Measurements from ENCODE around the gene MKRN1.

GRCh38 chr7:140521421-140521820 lies 42.1 kb upstream of the MKRN1 start:
- TF ChIP-seq, protein P1, sequence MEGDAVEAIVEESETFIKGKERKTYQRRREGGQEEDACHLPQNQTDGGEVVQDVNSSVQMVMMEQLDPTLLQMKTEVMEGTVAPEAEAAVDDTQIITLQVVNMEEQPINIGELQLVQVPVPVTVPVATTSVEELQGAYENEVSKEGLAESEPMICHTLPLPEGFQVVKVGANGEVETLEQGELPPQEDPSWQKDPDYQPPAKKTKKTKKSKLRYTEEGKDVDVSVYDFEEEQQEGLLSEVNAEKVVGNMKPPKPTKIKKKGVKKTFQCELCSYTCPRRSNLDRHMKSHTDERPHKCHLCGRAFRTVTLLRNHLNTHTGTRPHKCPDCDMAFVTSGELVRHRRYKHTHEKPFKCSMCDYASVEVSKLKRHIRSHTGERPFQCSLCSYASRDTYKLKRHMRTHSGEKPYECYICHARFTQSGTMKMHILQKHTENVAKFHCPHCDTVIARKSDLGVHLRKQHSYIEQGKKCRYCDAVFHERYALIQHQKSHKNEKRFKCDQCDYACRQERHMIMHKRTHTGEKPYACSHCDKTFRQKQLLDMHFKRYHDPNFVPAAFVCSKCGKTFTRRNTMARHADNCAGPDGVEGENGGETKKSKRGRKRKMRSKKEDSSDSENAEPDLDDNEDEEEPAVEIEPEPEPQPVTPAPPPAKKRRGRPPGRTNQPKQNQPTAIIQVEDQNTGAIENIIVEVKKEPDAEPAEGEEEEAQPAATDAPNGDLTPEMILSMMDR (IDR thresholded peaks at IDR 0.05; ENCODE audit: low read depth, low read length, missing input control): no peak
- TF ChIP-seq RAD21 (IDR thresholded peaks at IDR 0.05) (no peak), RXRA (IDR thresholded peaks at IDR 0.05) (no peak), HNF4G (IDR thresholded peaks at IDR 0.05) (no peak), EGR1 (IDR thresholded peaks at IDR 0.05; ENCODE audit: low read depth in 2 of 2) (no peak), ATF3 (IDR thresholded peaks at IDR 0.05) (no peak), HNF4A (conservative IDR thresholded peaks at IDR 0.05) (no peak), YY1 (IDR thresholded peaks at IDR 0.05) (no peak), TAF1 (conservative IDR thresholded peaks at IDR 0.05) (no peak), FOXA2 (IDR thresholded peaks at IDR 0.05) (no peak), JUND (IDR thresholded peaks at IDR 0.05) (no peak)
- TF ChIP-seq, protein P2, sequence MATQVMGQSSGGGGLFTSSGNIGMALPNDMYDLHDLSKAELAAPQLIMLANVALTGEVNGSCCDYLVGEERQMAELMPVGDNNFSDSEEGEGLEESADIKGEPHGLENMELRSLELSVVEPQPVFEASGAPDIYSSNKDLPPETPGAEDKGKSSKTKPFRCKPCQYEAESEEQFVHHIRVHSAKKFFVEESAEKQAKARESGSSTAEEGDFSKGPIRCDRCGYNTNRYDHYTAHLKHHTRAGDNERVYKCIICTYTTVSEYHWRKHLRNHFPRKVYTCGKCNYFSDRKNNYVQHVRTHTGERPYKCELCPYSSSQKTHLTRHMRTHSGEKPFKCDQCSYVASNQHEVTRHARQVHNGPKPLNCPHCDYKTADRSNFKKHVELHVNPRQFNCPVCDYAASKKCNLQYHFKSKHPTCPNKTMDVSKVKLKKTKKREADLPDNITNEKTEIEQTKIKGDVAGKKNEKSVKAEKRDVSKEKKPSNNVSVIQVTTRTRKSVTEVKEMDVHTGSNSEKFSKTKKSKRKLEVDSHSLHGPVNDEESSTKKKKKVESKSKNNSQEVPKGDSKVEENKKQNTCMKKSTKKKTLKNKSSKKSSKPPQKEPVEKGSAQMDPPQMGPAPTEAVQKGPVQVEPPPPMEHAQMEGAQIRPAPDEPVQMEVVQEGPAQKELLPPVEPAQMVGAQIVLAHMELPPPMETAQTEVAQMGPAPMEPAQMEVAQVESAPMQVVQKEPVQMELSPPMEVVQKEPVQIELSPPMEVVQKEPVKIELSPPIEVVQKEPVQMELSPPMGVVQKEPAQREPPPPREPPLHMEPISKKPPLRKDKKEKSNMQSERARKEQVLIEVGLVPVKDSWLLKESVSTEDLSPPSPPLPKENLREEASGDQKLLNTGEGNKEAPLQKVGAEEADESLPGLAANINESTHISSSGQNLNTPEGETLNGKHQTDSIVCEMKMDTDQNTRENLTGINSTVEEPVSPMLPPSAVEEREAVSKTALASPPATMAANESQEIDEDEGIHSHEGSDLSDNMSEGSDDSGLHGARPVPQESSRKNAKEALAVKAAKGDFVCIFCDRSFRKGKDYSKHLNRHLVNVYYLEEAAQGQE (IDR thresholded peaks at IDR 0.05): no peak
- TF ChIP-seq, protein P3, sequence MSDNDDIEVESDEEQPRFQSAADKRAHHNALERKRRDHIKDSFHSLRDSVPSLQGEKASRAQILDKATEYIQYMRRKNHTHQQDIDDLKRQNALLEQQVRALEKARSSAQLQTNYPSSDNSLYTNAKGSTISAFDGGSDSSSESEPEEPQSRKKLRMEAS (IDR thresholded peaks at IDR 0.05): no peak

Measured in liver (tissue), 3 donors.